ENCODE measurements around the gene OGDH.

OGDH gene

GRCh38 chr7:44695756-44696155 is 89.3 kb downstream of the OGDH start:
- ATAC-seq: no peak
- TF ChIP-seq ZNF565 (CRISPR knock-in tag; conservative IDR thresholded peaks at IDR 0.05; ENCODE audit: low read depth) (no peak), PATZ1 (CRISPR knock-in tag; IDR thresholded peaks at IDR 0.05; ENCODE audit: borderline replicate concordance) (no peak), ZNF70 (CRISPR knock-in tag; IDR thresholded peaks at IDR 0.05) (no peak), SNAI2 (CRISPR knock-in tag; IDR thresholded peaks at IDR 0.05) (no peak), CREB5 (CRISPR knock-in tag; IDR thresholded peaks at IDR 0.05; ENCODE audit: low read depth) (no peak), ZNF8 (CRISPR knock-in tag; IDR thresholded peaks at IDR 0.05) (no peak), ZFP30 (CRISPR knock-in tag; IDR thresholded peaks at IDR 0.05) (no peak), PPARA (CRISPR knock-in tag; IDR thresholded peaks at IDR 0.05; ENCODE audit: borderline replicate concordance) (no peak), POU6F1 (CRISPR knock-in tag; IDR thresholded peaks at IDR 0.05; ENCODE audit: borderline replicate concordance, low read depth) (no peak), GLIS3 (CRISPR knock-in tag; IDR thresholded peaks at IDR 0.05) (no peak), TSHZ2 (CRISPR knock-in tag; IDR thresholded peaks at IDR 0.05) (no peak), CSDC2 (CRISPR knock-in tag; IDR thresholded peaks at IDR 0.05) (no peak), ZFP3 (CRISPR knock-in tag; IDR thresholded peaks at IDR 0.05) (no peak), CSRNP3 (CRISPR knock-in tag; IDR thresholded peaks at IDR 0.05) (no peak), RARB (CRISPR knock-in tag; IDR thresholded peaks at IDR 0.05) (no peak), BACH2 (CRISPR knock-in tag; IDR thresholded peaks at IDR 0.05; ENCODE audit: borderline replicate concordance) (no peak)

DNA sequence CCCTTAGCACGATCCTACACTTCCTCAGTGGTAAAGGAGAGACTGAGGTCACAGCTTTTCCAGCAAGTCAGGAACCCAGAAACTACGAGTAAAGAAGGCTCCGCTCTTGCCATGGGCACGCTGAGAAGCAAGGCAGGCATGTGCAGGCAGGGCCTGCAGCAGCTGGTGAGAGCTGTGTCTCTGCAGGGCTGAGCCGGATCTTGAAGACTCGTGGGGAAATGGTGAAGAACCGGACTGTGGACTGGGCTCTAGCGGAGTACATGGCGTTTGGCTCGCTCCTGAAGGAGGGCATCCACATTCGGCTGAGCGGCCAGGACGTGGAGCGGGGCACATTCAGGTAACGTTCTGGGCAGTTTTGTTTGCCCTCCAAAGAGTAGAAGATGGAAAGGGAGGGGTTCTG is 90.3 kb downstream of the OGDH start:
- no peak for TF ChIP-seq GLIS3 (CRISPR knock-in tag; IDR thresholded peaks at IDR 0.05)
- no peak for TF ChIP-seq ZC3H10 (CRISPR knock-in tag; IDR thresholded peaks at IDR 0.05)
- TF ChIP-seq PPARA (CRISPR knock-in tag; IDR thresholded peaks at IDR 0.05; ENCODE audit: borderline replicate concordance): no peak
- no peak for TF ChIP-seq ZNF8 (CRISPR knock-in tag; IDR thresholded peaks at IDR 0.05)
- TF ChIP-seq ISL1 (CRISPR knock-in tag; IDR thresholded peaks at IDR 0.05): no peak
- TF ChIP-seq SNAI2 (CRISPR knock-in tag; IDR thresholded peaks at IDR 0.05): no peak
- no peak for TF ChIP-seq ZFP3 (CRISPR knock-in tag; IDR thresholded peaks at IDR 0.05)
- TF ChIP-seq POU6F1 (CRISPR knock-in tag; IDR thresholded peaks at IDR 0.05; ENCODE audit: borderline replicate concordance, low read depth): no peak
- TF ChIP-seq ZNF565 (CRISPR knock-in tag; conservative IDR thresholded peaks at IDR 0.05; ENCODE audit: low read depth): no peak
- TF ChIP-seq TCF4 (CRISPR knock-in tag; IDR thresholded peaks at IDR 0.05; ENCODE audit: borderline replicate concordance): no peak
- TF ChIP-seq ZFP30 (CRISPR knock-in tag; IDR thresholded peaks at IDR 0.05): no peak
- TF ChIP-seq PATZ1 (CRISPR knock-in tag; IDR thresholded peaks at IDR 0.05; ENCODE audit: borderline replicate concordance): no peak
- ATAC-seq: no peak
